Adipose tissue (tissue), 3 donors: ENCODE results near the gene HMGCR. TPM values are rescaled to one million over a fixed set of nuclear protein-coding genes. Genes with fewer than 3 reads are reported as not detected.

Source experiments
- H3K27ac ChIP-seq: one replicate; pipeline ENCODE4 v1.5.1; 2013; ENCODE audit warnings: low read depth, low read length
- WGBS, 3 donors: extraction: QIAGEN DNeasy Blood & Tissue Kit; methylation state at CpG; one replicate each; pipeline ENCODE4 v1.1.7; 2013; 5-methylcytosine and 5-hydroxymethylcytosine counted together
- polyA plus RNA-seq, 3 donors: library from polyadenylated mRNA; stranded (reverse); fragments of 200-250 nt; gene quantifications; one replicate each; pipeline ENCODE4 v1.2.3, GENCODE V29; 2013
- donor health status: healthy with polysubstance abuse.
- donor health status: Bipolar disorder and iron deficiency.
- donor health status: healthy.

The HMGCR gene
- polyA plus RNA-seq, 3 donors = 3.9 to 17.3 (median 10.0) TPM

GRCh38 chr5:75337366-75338021 is 474 bp downstream of the HMGCR start:
- 0 to 1% (median 0%) methylated on average over 49 to 50 of the region's 50 CpGs for WGBS, 3 donors
- peak overlapping the region; percentile 60 for H3K27ac ChIP-seq

- H3K27ac ChIP-seq = no peak overlapping the region
- 45 to 77% (median 72%) methylated on average over 2 of the region's 2 CpGs for WGBS, 3 donors
These were observed 1.4 kb downstream of the HMGCR start for GRCh38 chr5:75338408-75338807.

- 66 to 79% (median 76%) methylated on average over 3 of the region's 3 CpGs for WGBS, 3 donors
- no peak overlapping the region for H3K27ac ChIP-seq
These were observed 3.9 kb downstream of the HMGCR start for GRCh38 chr5:75340714-75341478.

- H3K27ac ChIP-seq = no peak overlapping the region
- WGBS, 3 donors = 65 to 93% (median 92%) methylated on average over 1 of the region's 1 CpG
These were observed 4.9 kb downstream of the HMGCR start for GRCh38 chr5:75341934-75342333.

- no peak overlapping the region for H3K27ac ChIP-seq
- 95 to 97% (median 96%) methylated on average over 4 of the region's 4 CpGs for WGBS, 3 donors
These were observed 5.8 kb downstream of the HMGCR start for GRCh38 chr5:75342836-75343235.

GRCh38 chr5:75348241-75348640 is 11.2 kb downstream of the HMGCR start:
- WGBS, 3 donors = 79 to 96% (median 80%) methylated on average over 3 of the region's 3 CpGs
- no peak overlapping the region for H3K27ac ChIP-seq

- no peak overlapping the region for H3K27ac ChIP-seq
- WGBS, 3 donors = 95 to 98% (median 97%) methylated on average over 2 of the region's 2 CpGs
These were observed 12.6 kb downstream of the HMGCR start for GRCh38 chr5:75349663-75350062.

GRCh38 chr5:75351139-75351926 is 14.3 kb downstream of the HMGCR start:
- WGBS, 3 donors = 92 to 98% (median 95%) methylated on average over 7 of the region's 7 CpGs
- no peak overlapping the region for H3K27ac ChIP-seq

- 90 to 95% (median 93%) methylated on average over 6 of the region's 6 CpGs for WGBS, 3 donors
- H3K27ac ChIP-seq = no peak overlapping the region
These were observed 18.2 kb downstream of the HMGCR start for GRCh38 chr5:75355236-75355635.

GRCh38 chr5:75356719-75357118 is 19.7 kb downstream of the HMGCR start:
- WGBS, 3 donors = 96 to 98% (median 97%) methylated on average over 7 of the region's 7 CpGs
- no peak overlapping the region for H3K27ac ChIP-seq

GRCh38 chr5:75358117-75358516 is 21.1 kb downstream of the HMGCR start:
- no peak overlapping the region for H3K27ac ChIP-seq
- 92 to 96% (median 96%) methylated on average over 3 of the region's 3 CpGs for WGBS, 3 donors

GRCh38 chr5:75361310-75361709 is 24.3 kb downstream of the HMGCR start:
- H3K27ac ChIP-seq = no peak overlapping the region
- 48 to 69% (median 56%) methylated on average over 4 of the region's 4 CpGs for WGBS, 3 donors

- 91 to 95% (median 93%) methylated on average over 4 of the region's 4 CpGs for WGBS, 3 donors
These were observed 25.5 kb downstream of the HMGCR start for GRCh38 chr5:75362474-75362975.

GRCh38 chr5:75363111-75363510 is 26.1 kb downstream of the HMGCR start:
- 68 to 80% (median 71%) methylated on average over 5 of the region's 5 CpGs for WGBS, 3 donors
- H3K27ac ChIP-seq = no peak overlapping the region

More at GRCh38 chr5:75362474-75362975, 25.5 kb downstream of the HMGCR start:
- no peak overlapping the region for H3K27ac ChIP-seq

- H3K27ac ChIP-seq = no peak overlapping the region
- WGBS, 3 donors = 56 to 82% (median 81%) methylated on average over 8 of the region's 8 CpGs
These were observed 26.9 kb downstream of the HMGCR start for GRCh38 chr5:75363726-75364495.

- 88 to 92% (median 91%) methylated on average over 7 of the region's 7 CpGs for WGBS, 3 donors
- no peak overlapping the region for H3K27ac ChIP-seq
These were observed 27.7 kb downstream of the HMGCR start for GRCh38 chr5:75364571-75365280.

GRCh38 chr5:75365740-75366139 is 28.7 kb downstream of the HMGCR start:
- no peak overlapping the region for H3K27ac ChIP-seq
- WGBS, 3 donors = 20 to 63% (median 50%) methylated on average over 1 of the region's 1 CpG

GRCh38 chr5:75366787-75367186 is 29.8 kb downstream of the HMGCR start:
- 87 to 91% (median 90%) methylated on average over 9 of the region's 9 CpGs for WGBS, 3 donors
- no peak overlapping the region for H3K27ac ChIP-seq
